Activated CD4-positive, alpha-beta T cell treated with anti-CD3 and anti-CD28 coated beads, Interleukin-2, amount 50 U/mL, for 16 hours (primary cell): ENCODE measurements around the gene CERS6.
A peak's percentile ranks its signal among the peaks of the same experiment; 100 is the strongest.

Experiments used
- DNase-seq: peaks from one replicate; pipeline ENCODE4 v3.0.0-alpha.2; 2020

The CERS6 gene

GRCh38 chr2:168679741-168680310 is 223.8 kb downstream of the CERS6 start:
- no peak for DNase-seq

- no peak for DNase-seq
These were observed 227.9 kb downstream of the CERS6 start for GRCh38 chr2:168683996-168684395.

GRCh38 chr2:168684921-168685599 is 229.0 kb downstream of the CERS6 start:
- no peak for DNase-seq

- no peak for DNase-seq
These were observed 229.8 kb downstream of the CERS6 start for GRCh38 chr2:168685600-168686451.

GRCh38 chr2:168686452-168687191 is 230.6 kb downstream of the CERS6 start:
- DNase-seq = no peak

GRCh38 chr2:168687314-168687713 is 231.2 kb downstream of the CERS6 start:
- DNase-seq = no peak

GRCh38 chr2:168690381-168690885 is 234.4 kb downstream of the CERS6 start:
- no peak for DNase-seq

GRCh38 chr2:168691221-168691620 is 235.1 kb downstream of the CERS6 start:
- no peak for DNase-seq

GRCh38 chr2:168692132-168692744 is 236.2 kb downstream of the CERS6 start:
- DNase-seq = peak; percentile 88

GRCh38 chr2:168694173-168694572 is 238.1 kb downstream of the CERS6 start:
- DNase-seq = no peak

- no peak for DNase-seq
These were observed 238.8 kb downstream of the CERS6 start for GRCh38 chr2:168694866-168695265.

- no peak for DNase-seq
These were observed 241.6 kb downstream of the CERS6 start for GRCh38 chr2:168697668-168698121.

GRCh38 chr2:168698969-168699368 is 242.9 kb downstream of the CERS6 start:
- DNase-seq = no peak

- no peak for DNase-seq
These were observed 243.9 kb downstream of the CERS6 start for GRCh38 chr2:168699844-168700417.

- DNase-seq = no peak
These were observed 244.7 kb downstream of the CERS6 start for GRCh38 chr2:168700615-168701245.

GRCh38 chr2:168702579-168702978 is 246.5 kb downstream of the CERS6 start:
- DNase-seq = no peak

- no peak for DNase-seq
These were observed 247.9 kb downstream of the CERS6 start for GRCh38 chr2:168703926-168704325.

GRCh38 chr2:168705534-168706470 is 249.7 kb downstream of the CERS6 start:
- DNase-seq = no peak

- DNase-seq = no peak
These were observed 250.7 kb downstream of the CERS6 start for GRCh38 chr2:168706806-168707205.

GRCh38 chr2:168708080-168708479 is 252.0 kb downstream of the CERS6 start:
- DNase-seq = no peak
